K562 (cell line): Measurements from ENCODE around the gene EDA. TPM values are rescaled to one million over a fixed set of nuclear protein-coding genes. Genes with fewer than 3 reads are reported as not detected.
"Not testable (repeated sequence)": the region's sequence is repeated elsewhere in the genome, so short reads cannot be mapped to it uniquely, and the experiment has no call there.

Experiments used
- ATAC-seq: fragments of 200-7000 bp; cut with Tn5 transposase; 3 replicates; pipeline ENCODE4 v1.9.1; 2020; ENCODE audit warnings: moderate library complexity
- BruUV-seq: library from RNA; stranded (reverse); fragments of 400-500 nt; replicated peaks from 2 replicates; lab custom pipeline; 2021; lab: Mats Ljungman, UMichigan
- CTCF ChIA-PET: fragments of 300-600 bp; formaldehyde crosslinking; extraction: SDS; loops from one replicate; lab custom pipeline; 2021; ENCODE audit warnings: low intra/inter-chr PET ratio; lab: Yijun Ruan, JAX
- POLR2A ChIA-PET: fragments of 300-600, 350-650 bp; sonication (Branson Sonifier 250); formaldehyde crosslinking; extraction: SDS; loops from one replicate; lab custom pipeline; 2021; ENCODE audit warnings: antibody characterized with exemption, inconsistent platforms; lab: Yijun Ruan, JAX
- DNase-seq, 4 experiments: peaks; one replicate each; pipeline versions ENCODE4 v3.0.0 to v3.0.0-alpha.2; 2011 to 2018; ENCODE audit warnings: low spot score in 3 of 4, mixed read lengths in 3 of 4; ENCODE audit errors: extremely low read depth in 1 of 4
- FAIRE-seq: peaks from 2 replicates; lab custom pipeline; 2011; peaks lifted over from hg19 to GRCh38; lab: Jason Lieb, UNC
- H2AFZ ChIP-seq: 2 replicates; pipeline ENCODE4 v1.6.0; 2011; ENCODE audit warnings: low read depth, low read length, control low read depth, inconsistent platforms
- H3K27ac ChIP-seq: fragments of 200-600 bp; 3 replicates; pipeline ENCODE4 v1.8.0; 2011; ENCODE audit warnings: low read depth, mild to moderate bottlenecking, control low read depth, inconsistent platforms, low read length, moderate library complexity, mixed read lengths; ENCODE audit errors: extremely low read depth
- H3K27me3 ChIP-seq, 2 experiments: fragments of 300-600 bp in 1 of 2; 2 replicates in 1 of 2; 3 replicates in 1 of 2; pipeline versions ENCODE4 v1.6.0 to v1.8.0; 2011; ENCODE audit warnings: inconsistent platforms in 2 of 2, low read length in 2 of 2, mild to moderate bottlenecking in 1 of 2, mixed read lengths in 1 of 2, moderate library complexity in 1 of 2; ENCODE audit not compliant: control insufficient read depth in 2 of 2, insufficient read depth in 2 of 2
- H3K36me3 ChIP-seq: fragments of 300-600 bp; 3 replicates; pipeline ENCODE4 v1.8.0; 2011; ENCODE audit warnings: mild to moderate bottlenecking, low read length, inconsistent platforms; ENCODE audit not compliant: control insufficient read depth, insufficient read depth
- H3K4me1 ChIP-seq, 2 experiments: fragments of 200-600 bp in 1 of 2; replicated peaks in 1 of 2; 2 replicates in 1 of 2; 3 replicates in 1 of 2; pipeline versions ENCODE4 v1.5.1 to v1.8.0; 2011; ENCODE audit warnings: inconsistent platforms in 2 of 2, low read length in 2 of 2, mild to moderate bottlenecking in 1 of 2, mixed read lengths in 1 of 2, moderate library complexity in 1 of 2; ENCODE audit not compliant: control insufficient read depth in 2 of 2, insufficient read depth in 2 of 2
- H3K4me2 ChIP-seq: 2 replicates; pipeline ENCODE4 v1.6.1; 2011; ENCODE audit warnings: low read length, control low read depth, inconsistent platforms, mixed read lengths; ENCODE audit not compliant: insufficient read depth
- H3K4me3 ChIP-seq: fragments of 200-600 bp; sonication (generic), shearing (Covaris generic); 2 replicates; pipeline ENCODE4 v1.5.1; 2016; ENCODE audit warnings: control low read depth, inconsistent platforms
- H3K79me2 ChIP-seq: fragments of 200-600 bp; 3 replicates; pipeline ENCODE4 v1.8.0; 2011; ENCODE audit warnings: low read length, inconsistent platforms; ENCODE audit not compliant: control insufficient read depth, insufficient read depth
- H3K9ac ChIP-seq, 2 experiments: 2 replicates each; pipeline versions ENCODE4 v1.6.0 to v1.6.1; 2011; ENCODE audit warnings: low read depth in 2 of 2, low read length in 2 of 2, control low read depth in 1 of 2, inconsistent platforms in 1 of 2, mild to moderate bottlenecking in 1 of 2, mixed read lengths in 1 of 2; ENCODE audit not compliant: insufficient read depth in 1 of 2
- H3K9me1 ChIP-seq: one replicate; pipeline ENCODE4 v1.6.0; 2011; ENCODE audit warnings: inconsistent platforms, mild to moderate bottlenecking, low read length, moderate library complexity; ENCODE audit not compliant: control insufficient read depth, insufficient read depth
- H3K9me3 ChIP-seq: replicated peaks from 2 replicates; pipeline ENCODE4 v1.5.1; 2011; ENCODE audit warnings: low read depth, low read length, inconsistent platforms; ENCODE audit not compliant: control insufficient read depth, insufficient read depth
- H4K20me1 ChIP-seq: replicated peaks from 2 replicates; pipeline ENCODE4 v1.6.1; 2011; ENCODE audit warnings: low read length, inconsistent platforms, mixed read lengths; ENCODE audit not compliant: control insufficient read depth, insufficient read depth
- WGBS: fragments of 100-300 bp; shearing (Covaris generic); methylation state at CpG from one replicate; pipeline ENCODE4 v1.1.6; 2016; ENCODE audit warnings: low coverage, mixed read lengths; ENCODE audit not compliant: insufficient coverage; ENCODE audit errors: missing lambda C conversion rate; 5-methylcytosine and 5-hydroxymethylcytosine counted together
- in situ Hi-C: fragments of 300-500 bp; cut with MboI; formaldehyde crosslinking; loops from 4 replicates; pipeline ENCODE4 v1.15.0; 2018; ENCODE audit warnings: inconsistent platforms, mixed read lengths
- intact Hi-C: fragments of 100-400 bp; cut with micrococcal nuclease; formaldehyde crosslinking; loops from 2 replicates; pipeline ENCODE4 v1.14.2; 2022
- polyA plus RNA-seq, 8 experiments: library from polyadenylated mRNA; depleted of rRNA in 4 of 8; stranded (reverse) in 5 of 8; unstranded in 3 of 8; fragments of >200 nt; fragmentation: Nextera tagmentation in 2 of 8; fragmentation: Illumina TruSeq in 1 of 8; extraction: Ambion mirVana in 2 of 8; extraction: Trizol in 1 of 8; gene quantifications; 2 replicates each; pipeline versions ENCODE4 v1.2.1 to v1.2.3, GENCODE V29; 2011 to 2014; ENCODE audit warnings: inconsistent platforms in 1 of 8, missing spikeins in 1 of 8
- total RNA-seq, 7 experiments: library from RNA; depleted of rRNA in 6 of 7; stranded (reverse); fragments of >200 nt in 6 of 7; fragmentation: Illumina TruSeq in 2 of 7; extraction: Trizol in 2 of 7; gene quantifications; 2 replicates each; pipeline versions ENCODE4 v1.2.1 to v1.2.3, GENCODE V29; 2011 to 2021; ENCODE audit warnings: low replicate concordance in 1 of 7
- TF ChIP-seq, protein P1 (sequence below): fragments of 450-650 bp; IDR thresholded peaks from 2 replicates; pipeline ENCODE4 v1.6.1; 2017; ENCODE audit warnings: mild to moderate bottlenecking, moderate library complexity

EDA gene
- total and polyA plus RNA-seq, 9 of the 15 experiments (the other 6 are each of a cell fraction or from before 2014, with no cell fraction given) = 0.03 to 0.40 (median 0.07) TPM

DNA sequence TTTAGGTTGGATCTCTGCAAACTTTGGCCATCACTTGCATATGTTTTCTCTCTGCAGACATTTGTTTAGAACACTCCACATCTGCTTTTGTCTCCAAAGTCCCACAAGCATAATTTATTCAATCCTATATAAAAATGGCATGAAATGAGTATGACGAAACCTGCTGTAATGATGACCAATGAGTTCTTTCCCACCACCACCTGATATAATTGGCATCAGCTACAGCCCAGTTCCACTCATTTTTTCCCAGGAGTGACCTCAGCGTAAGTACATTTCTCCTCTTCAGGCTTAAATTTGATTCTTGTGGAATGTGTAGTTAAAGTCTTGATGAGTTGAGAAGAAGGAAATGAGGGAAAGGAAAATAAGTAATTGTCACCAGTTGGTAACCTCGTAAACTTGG lies 228.7 kb downstream of the EDA start:
- no peak overlapping the region for H3K4me2 ChIP-seq
- H3K9me3 ChIP-seq = no peaks in the 10 kb centered on the region
- no peak overlapping the region for H2AFZ ChIP-seq
- H3K36me3 ChIP-seq = no peaks in the 10 kb centered on the region
- no peak for ATAC-seq
- H3K4me1 ChIP-seq = no peaks in the 10 kb centered on the region
- ChIA-PET CTCF (no interaction called here), POLR2A (no interaction called here)
- no peak overlapping the region for H3K4me3 ChIP-seq
- no peaks in the 10 kb centered on the region for H3K79me2 ChIP-seq
- H3K27me3 ChIP-seq = no peaks in the 10 kb centered on the region
- H3K9me1 ChIP-seq = no peaks in the 10 kb centered on the region
- no peak for FAIRE-seq
- H3K9ac ChIP-seq = no peak overlapping the region
- 0% methylated on average over 2 of the region's 3 CpGs for WGBS
- DNase-seq = no peak
- in situ Hi-C loops (no loop called here), intact Hi-C loops (no loop called here)
- no TSS peak for BruUV-seq
- H3K27ac ChIP-seq = no peak overlapping the region
- no peaks in the 10 kb centered on the region for H4K20me1 ChIP-seq
- TF ChIP-seq, protein P1, sequence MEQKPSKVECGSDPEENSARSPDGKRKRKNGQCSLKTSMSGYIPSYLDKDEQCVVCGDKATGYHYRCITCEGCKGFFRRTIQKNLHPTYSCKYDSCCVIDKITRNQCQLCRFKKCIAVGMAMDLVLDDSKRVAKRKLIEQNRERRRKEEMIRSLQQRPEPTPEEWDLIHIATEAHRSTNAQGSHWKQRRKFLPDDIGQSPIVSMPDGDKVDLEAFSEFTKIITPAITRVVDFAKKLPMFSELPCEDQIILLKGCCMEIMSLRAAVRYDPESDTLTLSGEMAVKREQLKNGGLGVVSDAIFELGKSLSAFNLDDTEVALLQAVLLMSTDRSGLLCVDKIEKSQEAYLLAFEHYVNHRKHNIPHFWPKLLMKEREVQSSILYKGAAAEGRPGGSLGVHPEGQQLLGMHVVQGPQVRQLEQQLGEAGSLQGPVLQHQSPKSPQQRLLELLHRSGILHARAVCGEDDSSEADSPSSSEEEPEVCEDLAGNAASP = no peak

DNA sequence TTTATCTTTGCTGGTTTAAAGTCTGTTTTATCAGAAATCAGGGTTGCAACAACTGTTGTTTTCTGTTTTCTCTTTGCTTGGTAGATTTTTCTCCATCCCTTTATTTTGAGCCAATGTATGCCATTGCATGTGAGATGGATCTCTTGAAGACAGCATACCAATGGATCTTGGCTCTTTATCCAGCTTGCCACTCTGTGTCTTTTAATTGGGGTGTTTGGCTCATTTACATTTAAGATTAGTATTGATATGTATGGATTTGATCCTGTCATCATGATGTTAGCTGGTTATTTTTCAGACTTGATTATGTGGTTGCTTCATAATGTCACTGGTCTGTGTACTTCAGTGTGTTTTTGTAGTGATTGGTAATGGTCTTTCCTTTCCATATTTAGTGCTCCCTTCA lies 244.1 kb downstream of the EDA start:
- H3K4me3 ChIP-seq, H3K9me3 ChIP-seq, H3K9ac ChIP-seq, intact Hi-C loops, H2AFZ ChIP-seq, H3K36me3 ChIP-seq, H3K27ac ChIP-seq, ATAC-seq, POLR2A ChIA-PET, in situ Hi-C loops, H3K4me2 ChIP-seq, H3K27me3 ChIP-seq, H4K20me1 ChIP-seq, BruUV-seq, H3K79me2 ChIP-seq, CTCF ChIA-PET, H3K9me1 ChIP-seq, H3K4me1 ChIP-seq, FAIRE-seq, DNase-seq: not testable (repeated sequence)
